SIG-M5 treated with dmso at 0.1 percent for 504 hours (cell line): ENCODE results near the gene EEF1AKMT3.
A peak's percentile ranks its signal among the peaks of the same experiment; 100 is the strongest.

ENCODE experiments used
- DNase-seq: peaks from one replicate; lab custom pipeline; 2025; ENCODE audit not compliant: unreplicated experiment; lab: John Stamatoyannopoulos, UW

EEF1AKMT3 gene

DNA sequence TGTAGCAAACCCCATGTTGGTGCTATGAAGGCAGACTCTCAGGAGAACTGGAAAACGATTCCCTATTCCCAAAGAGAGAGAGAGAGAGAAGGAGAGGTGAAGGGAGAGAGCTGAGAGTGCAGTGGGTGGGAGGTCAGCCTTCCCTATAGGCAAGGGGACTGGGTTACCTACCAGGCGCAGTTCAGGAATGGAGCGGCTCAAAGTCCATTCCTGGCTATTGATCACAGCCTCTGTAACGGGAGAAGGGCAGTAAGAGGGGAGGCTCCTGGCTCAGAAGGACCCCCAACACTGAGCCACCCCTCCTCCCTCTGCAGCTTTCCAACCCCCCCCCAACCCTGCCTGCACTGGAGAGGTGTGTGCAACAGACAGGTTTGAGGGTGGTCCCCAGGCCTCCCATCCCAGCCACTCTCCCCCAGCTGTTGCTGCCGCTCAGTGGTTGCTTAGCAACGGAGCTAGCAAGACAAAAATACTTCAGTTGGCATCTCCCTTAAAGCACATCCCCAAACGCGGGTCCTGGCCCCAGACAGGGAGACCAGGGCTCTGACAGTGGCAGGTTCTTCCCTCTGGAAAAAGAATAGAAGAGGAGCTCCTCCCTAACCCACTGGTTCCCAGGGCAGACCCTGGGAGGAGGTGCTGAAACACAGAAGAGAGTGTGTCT, 37.1 kb upstream of the EEF1AKMT3 start:
- DNase-seq = no peak

DNA sequence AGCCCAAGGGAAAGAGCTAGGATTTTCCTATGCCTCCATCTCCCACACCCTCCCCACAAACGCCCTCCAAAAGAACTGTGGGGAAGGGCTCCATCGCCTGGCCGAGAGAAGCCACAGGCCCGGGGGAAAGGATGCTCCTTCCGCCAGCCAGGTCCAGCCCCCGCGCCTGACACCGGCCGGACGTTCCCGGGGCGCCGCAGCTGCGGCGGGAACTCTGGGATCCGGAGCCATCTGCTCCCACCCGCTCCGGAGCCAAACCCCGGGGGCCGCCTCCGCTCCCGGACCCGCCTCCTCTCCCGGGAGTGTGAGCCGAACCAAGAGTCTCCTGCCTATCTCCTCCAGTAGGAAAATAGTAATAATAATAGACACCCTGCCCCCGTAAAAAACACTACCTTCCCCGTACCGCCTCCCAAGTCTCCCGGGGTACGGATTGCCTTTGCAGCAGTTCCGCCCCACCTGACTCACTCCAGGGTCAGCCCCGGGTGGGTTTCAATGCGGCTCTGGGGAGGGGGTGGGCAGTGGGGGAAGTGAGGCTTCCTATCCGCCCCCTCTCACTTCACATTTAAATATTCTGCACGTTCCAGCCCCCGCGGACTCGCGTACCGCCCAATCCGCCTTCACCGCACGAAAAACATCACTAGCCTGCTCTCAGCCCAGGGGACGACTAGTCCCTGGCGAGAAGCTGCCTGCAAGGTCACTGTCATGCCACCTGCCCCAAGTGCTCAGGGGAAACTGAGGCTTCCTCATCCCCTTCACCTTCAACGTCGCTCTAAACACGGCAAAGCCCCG, 36.3 kb upstream of the EEF1AKMT3 start:
- DNase-seq = no peak

DNA sequence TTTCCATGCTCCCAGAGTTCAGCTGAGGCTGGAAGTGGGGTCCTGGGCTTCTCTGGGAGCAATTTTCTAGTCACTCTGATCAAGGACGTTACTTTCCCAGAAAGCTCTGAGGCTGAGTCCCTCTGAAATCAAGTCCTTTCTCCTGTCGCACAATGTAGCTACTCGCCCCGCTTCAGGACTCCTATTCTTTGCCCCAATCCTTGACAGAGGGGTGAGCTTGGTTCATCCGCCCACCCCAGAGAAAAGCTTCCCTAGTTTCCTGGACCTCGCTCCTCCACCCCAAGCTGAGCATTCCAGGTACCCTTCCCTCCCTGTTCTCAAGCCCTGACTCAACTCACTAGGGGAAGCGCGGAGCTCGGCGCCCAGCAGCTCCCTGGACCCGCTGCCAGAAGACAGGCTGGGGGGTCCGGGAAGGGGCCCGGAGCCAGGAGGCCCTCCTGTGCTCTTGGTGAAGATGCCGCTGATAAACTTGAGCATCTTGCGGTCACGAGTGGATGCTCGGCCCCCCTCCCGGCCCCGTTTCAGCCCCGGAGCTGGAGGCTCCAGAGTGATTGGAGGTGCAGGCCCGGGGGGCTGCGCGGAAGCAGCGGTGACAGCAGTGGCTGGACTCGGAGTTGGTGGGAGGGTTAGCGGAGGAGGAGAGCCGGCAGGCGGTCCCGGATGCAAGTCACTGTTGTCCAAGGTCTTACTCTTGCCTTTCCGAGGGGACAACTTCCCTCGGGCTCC, 35.5 kb upstream of the EEF1AKMT3 start:
- DNase-seq = no peak

DNA sequence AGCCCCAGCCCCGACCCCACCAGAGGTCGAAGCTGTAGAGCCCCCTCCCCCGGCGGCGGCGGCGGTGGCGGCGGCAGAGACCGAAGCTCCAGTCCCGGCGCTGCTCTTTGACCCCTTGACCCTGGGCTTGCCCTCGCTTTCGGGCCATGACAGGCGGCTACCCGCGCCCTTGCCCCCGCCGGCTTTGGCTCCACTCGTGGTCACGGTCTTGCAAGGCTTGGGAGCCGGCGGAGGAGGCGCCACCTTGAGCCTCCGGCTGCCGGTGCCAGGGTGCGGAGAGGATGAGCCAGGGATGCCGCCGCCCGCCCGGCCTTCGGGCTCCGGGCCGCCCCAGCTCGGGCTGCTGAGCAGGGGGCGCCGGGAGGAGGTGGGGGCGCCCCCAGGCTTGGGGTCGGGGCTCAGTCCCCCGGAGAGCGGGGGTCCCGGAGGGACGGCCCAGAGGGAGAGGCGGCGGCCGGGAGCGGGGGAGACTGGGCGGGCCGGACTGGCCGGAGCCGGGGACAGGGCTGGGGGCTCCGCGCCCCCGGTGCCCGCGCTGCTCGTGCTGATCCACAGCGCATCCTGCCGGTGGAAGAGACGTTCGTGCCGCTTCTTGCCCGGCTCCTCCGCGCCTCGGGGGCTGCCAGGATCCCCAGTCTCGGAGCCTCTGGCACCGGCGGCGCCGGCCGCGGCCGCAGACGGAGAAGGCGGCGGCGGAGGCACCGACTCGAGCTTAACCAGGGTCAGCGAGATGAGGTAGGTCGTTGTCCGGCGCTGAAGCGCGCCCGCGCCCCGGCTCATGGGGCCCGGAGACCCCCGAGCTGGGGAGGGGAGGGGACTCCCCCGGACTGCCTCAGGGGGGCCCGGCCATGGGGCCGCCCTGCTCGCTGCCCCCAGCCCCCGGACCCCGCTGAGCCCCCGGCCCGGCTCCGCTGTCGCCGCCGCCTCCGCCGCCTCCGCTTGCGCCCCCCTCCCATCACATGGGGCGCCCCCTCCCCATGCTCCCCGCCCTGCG, 34.6 kb upstream of the EEF1AKMT3 start:
- no peak for DNase-seq

DNA sequence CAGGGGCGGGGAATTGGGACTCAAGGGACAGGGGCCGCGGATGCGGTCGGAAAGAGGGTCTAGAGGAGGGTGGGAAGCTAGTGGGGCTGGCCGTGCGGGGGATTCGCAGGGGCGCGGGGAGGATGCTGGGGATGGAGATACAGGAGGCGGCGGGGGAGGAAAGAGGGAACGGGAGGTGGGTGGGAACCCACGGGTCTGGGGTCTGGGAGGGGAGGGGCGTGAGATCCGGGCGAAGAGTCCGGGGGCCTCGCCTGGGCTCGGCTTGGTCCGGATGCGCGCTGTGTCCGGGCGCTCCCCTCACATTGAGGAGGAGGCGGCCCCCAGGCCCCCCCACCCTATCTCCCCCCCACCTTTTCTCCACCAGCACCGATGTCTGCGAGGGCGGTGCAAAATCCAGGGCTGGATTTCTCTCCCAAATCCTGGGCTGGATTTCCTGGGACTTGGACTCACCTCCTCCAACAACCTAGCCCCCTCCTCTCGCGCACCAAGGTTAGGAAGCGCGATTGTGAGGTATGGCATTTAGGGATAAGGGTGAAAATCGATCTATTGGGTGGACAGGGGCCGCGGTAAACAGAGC, 33.7 kb upstream of the EEF1AKMT3 start, which contains the start of gene AGAP2:
AGAP2 (minus strand) TSS at position 82 of the 577 bp plus-strand sequence. CDS start 496 bp downstream, outside the sequence.
- no peak for DNase-seq

DNA sequence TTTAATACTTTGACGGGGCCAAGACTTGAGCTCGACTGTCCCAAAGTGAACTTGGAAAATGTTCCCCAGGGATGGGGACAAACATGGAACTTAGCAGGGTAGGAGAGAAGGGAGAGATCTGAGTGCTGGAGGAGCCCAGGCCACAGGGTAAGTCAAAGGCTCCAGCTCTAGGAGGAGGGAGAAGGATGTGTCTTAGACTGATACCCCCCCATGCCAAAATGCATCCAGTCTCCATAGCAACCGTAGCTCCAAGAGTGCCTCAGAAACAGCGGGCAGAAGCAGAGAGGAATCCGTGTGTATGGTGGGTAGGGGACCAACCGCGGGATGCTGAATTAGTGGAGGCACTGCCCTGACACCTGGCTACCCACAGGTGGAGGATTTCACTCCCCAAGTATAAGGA, 33.0 kb upstream of the EEF1AKMT3 start:
- DNase-seq = no peak

DNA sequence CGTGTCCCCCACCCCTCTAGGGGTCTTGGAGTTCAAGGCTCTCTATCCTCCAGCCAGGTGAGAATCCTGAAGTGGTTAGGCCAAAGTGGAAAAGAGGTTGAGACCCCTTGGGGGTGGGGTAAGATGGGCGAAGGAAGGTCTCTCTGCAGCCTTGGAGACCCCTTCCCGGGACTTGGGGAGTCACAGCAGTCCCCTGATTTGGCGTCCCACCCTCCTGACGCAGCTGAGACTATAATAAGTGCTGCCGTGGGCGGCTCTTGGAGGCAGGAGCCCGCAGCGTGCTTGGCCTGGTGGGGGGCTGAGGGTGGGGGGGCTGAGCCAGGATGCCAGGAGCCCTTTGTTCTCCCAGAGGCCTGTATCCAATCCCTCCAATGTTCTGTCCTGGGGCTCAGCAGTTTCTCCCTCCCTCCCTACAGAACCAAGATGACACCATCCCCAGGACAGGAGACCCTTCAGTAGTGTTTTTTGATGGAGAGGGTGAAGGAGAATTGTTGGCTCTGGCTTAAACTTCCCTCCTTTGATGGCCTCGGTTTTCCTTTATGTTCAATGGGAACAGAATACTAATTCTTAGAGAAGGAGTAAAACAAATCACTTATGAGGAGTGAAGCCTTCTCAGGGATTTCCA, 32.4 kb upstream of the EEF1AKMT3 start:
- no peak for DNase-seq

DNA sequence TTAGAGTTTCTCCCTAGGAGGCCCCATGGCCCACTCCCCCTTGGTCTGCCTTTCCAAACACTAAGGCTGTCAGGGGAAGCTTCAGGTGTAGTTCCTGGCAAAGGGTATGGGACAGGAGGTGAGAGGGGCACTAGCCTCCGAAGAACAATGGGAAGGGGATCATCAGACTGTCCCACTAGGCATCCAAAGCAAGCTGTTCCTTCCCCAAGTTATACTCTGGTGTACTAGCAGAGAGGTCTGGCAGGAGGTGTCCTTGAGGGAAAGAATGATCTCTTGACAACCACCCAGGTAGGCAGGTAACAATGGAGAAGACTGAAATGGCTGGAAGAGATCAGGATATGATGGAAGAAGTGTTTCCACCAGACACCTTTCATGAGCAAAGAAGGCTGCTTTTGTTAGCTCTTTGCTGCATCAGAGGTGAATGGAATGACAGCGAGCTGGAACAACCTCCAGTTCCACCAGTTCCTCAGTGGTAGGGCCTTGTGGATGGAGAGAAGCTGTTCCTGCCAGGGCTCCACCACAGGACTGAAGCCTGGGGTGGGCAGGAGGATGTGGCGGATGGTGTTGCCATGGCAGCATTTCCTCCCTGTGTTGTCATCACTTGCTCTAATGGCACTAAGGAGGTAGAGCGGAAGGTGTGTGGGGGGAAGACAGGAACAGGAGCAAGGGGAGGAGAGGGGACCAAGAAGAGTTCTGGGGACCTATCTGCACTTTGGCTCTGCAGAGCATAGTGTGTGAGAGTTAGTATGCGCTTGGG, 31.6 kb upstream of the EEF1AKMT3 start:
- DNase-seq = peak; percentile 81

DNA sequence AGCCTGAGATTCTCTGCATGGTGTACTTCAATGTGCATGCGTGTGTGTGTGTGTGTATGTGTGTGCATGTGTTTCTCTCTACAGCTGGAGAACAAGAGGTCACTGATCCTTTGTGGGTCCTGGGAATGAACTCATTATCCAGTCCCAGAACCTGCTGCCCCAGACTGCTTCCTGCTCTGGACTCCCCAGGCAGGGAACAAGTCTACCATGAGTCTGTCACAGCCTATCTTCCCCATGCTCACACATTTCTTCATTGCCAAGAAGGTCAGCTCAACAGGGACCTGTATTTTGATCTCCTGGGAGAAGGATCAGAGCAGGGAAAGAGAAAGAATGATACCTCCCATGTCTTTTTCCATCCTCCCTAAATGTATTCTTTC, 31.0 kb upstream of the EEF1AKMT3 start:
- DNase-seq = no peak

DNA sequence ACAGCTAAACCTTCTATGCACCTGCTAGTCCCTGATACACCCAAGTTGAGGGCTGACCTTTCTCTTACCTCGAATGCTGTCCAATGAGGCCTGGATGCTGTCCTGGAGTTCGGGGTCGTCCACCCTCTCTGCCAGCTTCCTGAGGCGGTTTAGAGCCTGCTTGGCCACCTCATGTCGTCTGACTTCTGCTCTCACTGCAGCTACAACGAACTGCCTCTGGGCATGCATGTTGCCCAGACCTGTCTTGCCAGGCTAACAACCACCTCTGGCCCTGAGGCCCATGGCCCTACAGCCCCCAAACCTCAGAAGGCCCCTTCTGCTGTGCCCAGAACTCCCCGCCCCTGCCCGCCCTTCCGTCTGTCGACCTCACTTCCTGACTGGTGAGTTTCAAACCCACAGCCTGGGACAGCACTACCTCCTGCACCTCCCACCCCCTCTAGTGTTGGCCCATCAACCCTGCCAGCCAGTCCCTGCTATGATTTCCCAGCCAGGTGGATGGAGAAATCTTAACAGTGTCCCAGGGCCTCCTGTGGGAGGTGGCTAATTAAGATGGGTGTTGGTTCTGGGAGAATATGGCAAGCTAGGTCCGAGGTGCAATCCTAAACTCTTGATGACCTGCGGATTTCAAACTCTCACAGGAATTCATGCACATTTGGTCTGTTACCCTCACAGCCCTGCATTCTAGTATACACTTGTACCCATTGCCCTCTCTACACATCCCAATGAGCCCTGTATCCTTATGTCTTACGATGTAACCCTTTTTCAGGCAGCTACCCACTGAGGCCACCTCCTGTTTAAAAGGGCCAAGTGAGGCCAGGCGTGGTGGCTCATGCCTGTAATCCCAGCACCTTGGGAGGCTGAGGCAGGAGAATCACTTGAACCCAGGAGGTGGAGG, 30.3 kb upstream of the EEF1AKMT3 start:
- DNase-seq = peak; percentile 80

DNA sequence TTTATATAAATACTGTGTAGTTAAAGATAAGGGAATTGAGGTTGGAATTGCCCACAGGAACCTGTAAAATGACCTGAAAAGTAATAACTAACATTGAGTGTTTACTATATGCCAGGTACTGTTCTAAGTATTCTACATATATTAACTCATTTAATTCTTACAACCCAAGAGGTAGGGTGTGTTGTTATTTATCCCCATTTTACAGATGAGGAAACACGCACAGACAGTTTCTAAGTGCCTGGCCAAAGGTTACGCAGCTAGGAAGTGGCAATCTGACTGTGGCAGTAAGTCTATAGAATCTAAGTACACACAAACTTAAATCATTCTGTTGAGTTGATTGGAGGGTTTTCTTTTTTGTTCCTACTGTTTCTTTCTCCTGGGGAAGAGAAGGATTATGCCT, 28.6 kb upstream of the EEF1AKMT3 start:
- DNase-seq = no peak

DNA sequence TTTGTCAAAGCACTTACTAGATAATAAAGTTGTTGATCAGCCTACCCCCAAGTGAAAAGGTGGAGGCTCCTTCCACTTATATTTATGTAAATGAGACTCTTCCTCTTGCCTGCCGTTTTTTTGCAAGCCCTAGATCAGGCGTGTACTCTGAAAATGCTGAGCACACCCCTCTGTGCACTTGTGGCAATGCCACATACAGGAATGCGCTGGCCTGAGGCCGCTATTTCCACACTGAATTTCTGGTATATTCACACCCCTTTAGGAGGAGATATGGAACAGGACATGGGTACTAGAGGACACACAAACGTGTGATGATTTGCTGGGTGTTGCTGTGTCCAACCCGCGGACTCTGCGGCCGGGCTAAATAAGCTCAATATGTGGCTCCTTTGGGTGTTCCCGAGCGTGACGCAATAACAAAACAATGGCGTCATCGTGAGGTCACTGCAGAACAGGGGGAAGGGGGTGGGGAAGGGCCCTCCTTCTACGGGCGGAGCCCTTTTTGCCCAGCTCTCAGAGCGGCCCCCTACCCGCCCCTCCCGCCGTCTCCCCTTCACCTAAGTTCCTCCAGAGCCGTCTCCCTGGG, 28.1 kb upstream of the EEF1AKMT3 start:
- DNase-seq = peak; percentile 58

DNA sequence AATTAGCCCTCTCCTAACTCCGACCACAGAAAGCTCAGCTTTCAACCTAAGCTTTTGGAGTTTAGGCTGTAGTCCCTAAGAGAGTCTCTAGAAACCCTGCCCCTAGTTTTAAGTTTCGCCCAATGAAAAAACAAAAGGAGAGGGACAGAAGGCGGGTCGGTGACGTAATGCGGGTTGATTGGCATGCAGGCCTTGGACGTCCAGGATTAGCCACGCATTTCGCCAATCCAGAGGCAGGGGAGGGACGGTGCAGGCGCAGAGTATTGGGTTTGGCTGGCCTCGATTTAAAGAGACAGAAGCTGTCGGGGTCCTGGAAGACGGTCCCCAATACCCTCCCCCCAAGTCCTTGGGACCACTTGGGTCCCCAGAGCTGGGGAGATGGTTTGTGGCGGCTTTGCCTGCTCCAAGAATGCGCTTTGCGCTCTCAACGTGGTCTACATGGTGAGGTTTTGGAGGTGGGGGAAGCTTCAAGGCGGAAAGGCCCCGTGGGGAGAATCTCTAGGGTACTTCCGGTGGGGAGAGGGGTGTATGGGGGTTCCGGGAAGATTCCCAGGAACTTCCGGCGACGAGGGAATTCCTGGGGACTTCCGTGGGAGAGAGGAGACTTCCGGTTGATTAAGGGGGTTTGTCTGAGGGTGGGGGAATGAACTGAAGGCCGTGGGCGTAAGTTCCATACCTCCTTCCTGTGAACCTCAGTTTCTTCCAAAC, 27.5 kb upstream of the EEF1AKMT3 start, which contains the start of gene TSPAN31:
TSPAN31 (plus strand) TSS at position 263 of the 708 bp plus-strand sequence; CDS start at position 379, 116 bp downstream.
- peak; percentile 100 for DNase-seq

DNA sequence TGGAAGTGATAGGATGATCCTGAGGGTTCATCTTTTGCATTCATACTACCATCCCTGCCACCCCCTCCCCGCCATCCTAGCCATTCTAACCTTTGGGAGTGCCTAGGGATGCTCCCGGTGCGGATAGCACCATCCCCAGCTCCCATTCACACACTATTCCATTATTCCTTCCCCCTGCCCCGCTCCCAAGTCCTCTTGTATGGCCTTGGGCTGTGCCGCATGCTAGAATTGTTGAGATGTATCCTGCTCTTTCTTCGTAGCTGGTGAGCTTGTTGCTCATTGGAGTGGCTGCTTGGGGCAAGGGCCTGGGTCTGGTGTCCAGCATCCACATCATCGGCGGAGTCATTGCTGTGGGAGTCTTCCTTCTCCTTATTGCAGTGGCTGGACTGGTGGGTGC, 26.9 kb upstream of the EEF1AKMT3 start:
- no peak for DNase-seq

DNA sequence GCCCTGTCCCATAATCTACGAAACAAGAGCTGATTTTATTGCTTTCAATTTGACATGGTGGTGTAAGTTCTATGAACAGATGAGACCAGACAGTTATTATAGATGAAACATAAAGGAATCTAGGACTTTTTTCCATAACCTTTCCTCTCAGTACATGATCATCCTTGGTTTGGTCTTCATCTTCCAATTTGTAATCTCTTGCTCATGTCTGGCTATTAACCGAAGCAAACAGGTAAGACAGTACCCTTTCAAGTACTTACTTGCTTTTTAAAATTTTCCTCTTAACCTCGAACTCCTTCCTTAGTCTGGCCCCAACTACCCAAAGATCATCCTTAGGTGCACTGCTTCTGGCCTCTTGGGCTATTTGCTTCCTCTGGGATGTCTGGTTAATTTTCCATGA, 26.4 kb upstream of the EEF1AKMT3 start:
- DNase-seq = no peak

DNA sequence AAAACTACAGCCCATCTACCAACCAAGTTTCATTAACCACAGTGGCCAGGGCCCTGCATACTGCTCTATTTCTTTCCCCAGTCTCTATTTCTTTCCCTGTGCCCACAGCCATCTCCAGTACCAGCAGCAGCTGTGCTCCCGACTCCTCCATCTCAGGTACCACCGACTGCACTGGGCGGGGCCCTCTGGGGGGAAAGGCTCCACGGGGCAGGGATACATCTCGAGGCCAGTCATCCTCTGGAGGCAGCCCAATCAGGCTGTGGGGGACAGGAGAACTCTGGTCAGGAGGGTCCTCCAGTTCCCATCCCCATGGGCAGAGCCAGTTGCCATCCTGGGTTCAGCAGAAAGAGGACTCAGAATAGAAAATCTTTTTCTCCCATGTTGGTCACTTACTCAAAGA, 23.4 kb upstream of the EEF1AKMT3 start:
- DNase-seq = no peak
